GM12875 (cell line): ENCODE data around the gene CRYBB3.
"Not testable (repeated sequence)": the region's sequence is repeated elsewhere in the genome, so short reads cannot be mapped to it uniquely, and the experiment has no call there.

Experiments
- H3K4me3 ChIP-seq: one replicate; pipeline ENCODE4 v1.5.1; 2011; ENCODE audit warnings: low read depth, low read length, control low read depth
- CTCF ChIP-seq: IDR thresholded peaks from 2 replicates; pipeline ENCODE4 v1.5.1; 2011; ENCODE audit warnings: low read depth, mild to moderate bottlenecking, control low read depth, inconsistent platforms, low read length, moderate library complexity, borderline replicate concordance; ENCODE audit not compliant: insufficient read depth

Gene CRYBB3

GRCh38 chr22:25197340-25197739 is 2.3 kb upstream of the CRYBB3 start:
- no peak overlapping the region for H3K4me3 ChIP-seq
- TF ChIP-seq CTCF, result no peak

GRCh38 chr22:25200967-25201366 is 1.3 kb downstream of the CRYBB3 start:
- TF ChIP-seq CTCF, result no peak
- H3K4me3 ChIP-seq, result no peak overlapping the region

- H3K4me3 ChIP-seq, result no peak overlapping the region
- TF ChIP-seq CTCF, result no peak
Measured at GRCh38 chr22:25201557-25202273, 2.1 kb downstream of the CRYBB3 start.

DNA sequence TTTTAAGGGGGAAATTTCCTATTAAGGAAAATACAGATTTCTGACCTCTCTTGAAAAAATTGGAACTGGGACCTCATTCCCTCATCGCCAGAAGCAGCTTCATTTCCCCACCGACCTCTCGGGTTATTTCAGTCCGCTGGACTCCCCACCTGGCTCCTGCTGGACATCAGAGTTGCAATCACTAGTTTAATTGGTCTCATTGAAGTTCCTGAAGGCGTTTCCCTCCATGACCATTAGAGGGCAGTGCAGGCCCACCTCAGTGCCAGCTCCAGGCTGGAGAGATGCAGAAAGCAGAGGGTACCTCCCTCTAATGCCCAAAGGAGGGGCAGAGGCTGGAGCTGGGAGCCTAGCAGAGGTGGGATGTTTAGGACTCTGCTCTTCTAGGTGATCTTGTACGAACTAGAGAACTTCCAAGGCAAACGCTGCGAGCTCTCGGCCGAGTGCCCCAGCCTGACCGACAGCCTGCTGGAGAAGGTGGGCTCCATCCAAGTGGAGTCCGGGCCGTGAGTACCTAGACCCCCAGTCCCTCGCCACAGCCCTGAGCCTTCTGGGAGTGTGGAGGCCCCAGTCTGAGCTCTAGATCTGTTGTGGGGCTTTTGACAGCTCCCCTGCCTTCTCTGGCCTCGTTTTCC is 2.7 kb downstream of the CRYBB3 start:
- no peak overlapping the region for H3K4me3 ChIP-seq
- peak; percentile 89 for TF ChIP-seq CTCF

GRCh38 chr22:25203082-25203481 is 3.4 kb downstream of the CRYBB3 start:
- no peak for TF ChIP-seq CTCF
- no peak overlapping the region for H3K4me3 ChIP-seq

- not testable (repeated sequence) for H3K4me3 ChIP-seq
Measured at GRCh38 chr22:25204547-25204946, 4.9 kb downstream of the CRYBB3 start.

GRCh38 chr22:25205847-25206246 is 6.2 kb downstream of the CRYBB3 start:
- TF ChIP-seq CTCF, result no peak
- H3K4me3 ChIP-seq, result no peak overlapping the region
